ACC112 (cell line): ENCODE data around the gene RALGPS1.

ENCODE experiments used
- H2AFZ ChIP-seq: fragments of 200-600 bp; sonication (generic); one replicate; pipeline ENCODE4 v1.6.0; 2017; ENCODE audit warnings: antibody characterized with exemption, low read length; ENCODE audit not compliant: unreplicated experiment
- H3K27ac ChIP-seq: fragments of 200-600 bp; sonication (generic); 2 replicates; pipeline ENCODE4 v1.5.1; 2014; ENCODE audit warnings: low read depth, mild to moderate bottlenecking, antibody characterized with exemption, low read length, moderate library complexity
- H3K27me3 ChIP-seq: fragments of 200-600 bp; sonication (generic); 2 replicates; pipeline ENCODE4 v1.6.1; 2014; ENCODE audit warnings: mild to moderate bottlenecking, antibody characterized with exemption, low read length, moderate library complexity, mixed read lengths; ENCODE audit not compliant: insufficient read depth
- H3K36me3 ChIP-seq: fragments of 200-600 bp; sonication (generic); 2 replicates; pipeline ENCODE4 v1.6.1; 2016; ENCODE audit warnings: mild to moderate bottlenecking, antibody characterized with exemption, low read length, moderate library complexity, mixed read lengths; ENCODE audit not compliant: insufficient read depth
- H3K4me1 ChIP-seq: fragments of 200-600 bp; sonication (generic); one replicate; pipeline ENCODE4 v1.6.1; 2016; ENCODE audit warnings: low read length, mixed read lengths; ENCODE audit not compliant: insufficient read depth, unreplicated experiment, control insufficient read depth
- H3K4me3 ChIP-seq: fragments of 200-600 bp; sonication (generic); 2 replicates; pipeline ENCODE4 v1.5.1; 2014; ENCODE audit warnings: mild to moderate bottlenecking, low read depth, low read length
- H3K79me2 ChIP-seq: fragments of 200-600 bp; sonication (generic); one replicate; pipeline ENCODE4 v1.6.0; 2016; ENCODE audit warnings: low read length; ENCODE audit not compliant: control insufficient read depth, unreplicated experiment, insufficient read depth

Gene RALGPS1

GRCh38 chr9:127210851-127211730 is 296.5 kb downstream of the RALGPS1 start:
- no peak overlapping the region for H2AFZ ChIP-seq
- no peak overlapping the region for H3K4me3 ChIP-seq
- no peaks in the 10 kb centered on the region for H3K36me3 ChIP-seq
- H3K27me3 ChIP-seq = peaks cover 3% of the 10 kb centered on the region; the same call in 1 of the 2 replicates
- H3K27ac ChIP-seq = no peak overlapping the region
- no peaks in the 10 kb centered on the region for H3K79me2 ChIP-seq
- no peaks in the 10 kb centered on the region for H3K4me1 ChIP-seq

DNA sequence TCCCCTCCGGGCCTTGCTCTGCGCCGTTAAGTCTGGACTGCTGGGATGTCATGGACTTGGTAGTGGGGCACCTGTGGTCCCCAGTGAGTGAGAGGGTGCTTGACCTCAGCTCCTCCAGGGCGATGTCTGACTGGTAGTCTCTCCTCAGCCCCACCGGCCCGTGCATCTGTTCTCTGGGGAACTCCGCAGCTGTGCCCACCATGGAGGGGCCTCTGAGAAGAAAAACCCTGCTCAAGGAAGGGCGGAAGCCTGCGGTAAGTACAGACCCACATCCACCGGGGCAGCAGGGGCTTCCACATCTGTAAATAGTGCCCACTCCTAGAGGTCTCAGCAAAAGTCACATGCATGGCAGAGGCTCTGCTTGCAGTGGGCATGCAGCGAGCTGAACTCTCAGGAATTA is 297.4 kb downstream of the RALGPS1 start:
- Histone ChIP-seq H3K4me1 (no peaks in the 10 kb centered on the region), H3K36me3 (no peaks in the 10 kb centered on the region), H3K79me2 (no peaks in the 10 kb centered on the region), H3K4me3 (no peak overlapping the region), H3K27ac (no peak overlapping the region), H2AFZ (no peak overlapping the region), H3K27me3 (peaks cover 3% of the 10 kb centered on the region; the same call in 1 of the 2 replicates)

- Histone ChIP-seq H3K27ac (no peak overlapping the region), H3K36me3 (no peaks in the 10 kb centered on the region), H3K4me3 (no peak overlapping the region), H3K79me2 (no peaks in the 10 kb centered on the region), H3K4me1 (no peaks in the 10 kb centered on the region), H3K27me3 (peaks cover 3% of the 10 kb centered on the region; the same call in 1 of the 2 replicates), H2AFZ (no peak overlapping the region)
Measured at GRCh38 chr9:127212453-127212852, 297.9 kb downstream of the RALGPS1 start.

DNA sequence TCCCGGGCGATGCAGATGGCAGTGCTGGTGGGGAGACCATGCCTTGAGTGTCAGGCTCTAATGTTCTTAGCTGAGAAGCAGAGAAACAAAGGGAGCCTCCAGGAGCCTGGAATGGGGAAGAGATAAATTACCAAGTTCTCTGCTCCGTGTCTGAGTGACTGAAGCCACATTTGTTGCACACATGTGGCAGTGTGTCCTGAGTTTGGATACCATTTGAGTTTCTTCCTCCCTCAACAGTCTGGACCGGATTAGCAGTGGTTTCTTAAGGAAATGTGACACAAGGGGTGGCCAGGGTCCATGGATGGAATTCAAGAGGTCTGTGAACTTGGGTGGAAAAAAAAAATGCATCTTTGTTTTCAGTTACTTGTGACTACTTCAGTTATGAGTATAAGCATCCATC is 299.3 kb downstream of the RALGPS1 start:
- Histone ChIP-seq H3K27ac (no peak overlapping the region), H3K4me3 (no peak overlapping the region), H3K79me2 (no peaks in the 10 kb centered on the region), H3K36me3 (no peaks in the 10 kb centered on the region), H3K4me1 (no peaks in the 10 kb centered on the region), H3K27me3 (peaks cover 3% of the 10 kb centered on the region; the same call in 1 of the 2 replicates), H2AFZ (no peak overlapping the region)

DNA sequence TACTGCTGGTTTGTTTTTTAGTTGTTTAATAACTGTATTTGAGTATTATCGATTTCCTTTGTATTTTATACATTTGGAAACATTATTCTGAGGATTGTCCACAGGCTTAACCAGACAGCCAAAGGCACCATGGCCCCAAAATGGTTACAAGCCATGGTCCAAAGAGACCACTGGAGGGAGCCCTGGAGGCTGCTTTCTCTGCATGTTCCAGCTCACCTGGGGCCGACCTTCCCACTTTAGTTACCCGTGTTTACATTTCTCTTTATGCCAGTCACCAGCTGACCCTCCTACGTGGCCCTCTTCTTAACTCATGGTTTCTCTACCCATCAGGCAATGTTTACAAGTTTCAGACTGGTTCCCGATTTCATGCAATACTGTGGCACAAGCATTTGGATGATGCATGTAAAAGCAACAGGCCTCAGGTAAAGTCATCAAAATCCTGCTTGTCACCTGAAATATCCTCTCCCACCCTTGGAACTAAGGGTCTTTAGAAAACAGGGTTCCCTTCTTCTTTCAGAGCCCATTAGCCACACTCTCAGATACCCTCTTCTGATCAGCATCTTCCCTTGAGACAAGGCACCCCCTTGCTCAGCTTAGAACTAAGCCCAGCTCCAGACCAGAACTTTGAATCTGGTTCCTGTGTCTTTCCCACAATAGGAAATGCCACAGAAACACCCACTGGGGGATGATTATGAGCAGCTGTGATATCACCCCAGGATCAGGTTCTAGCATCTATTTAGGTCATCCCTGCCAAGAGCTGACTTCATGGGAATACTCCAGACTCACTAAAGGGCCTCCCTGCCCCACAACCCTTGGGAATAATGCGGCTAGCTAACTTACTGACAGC is 300.1 kb downstream of the RALGPS1 start:
- Histone ChIP-seq H3K36me3 (no peaks in the 10 kb centered on the region), H3K27ac (no peak overlapping the region), H3K4me3 (no peak overlapping the region), H3K27me3 (peaks cover 3% of the 10 kb centered on the region; the same call in 1 of the 2 replicates), H2AFZ (no peak overlapping the region), H3K4me1 (no peaks in the 10 kb centered on the region), H3K79me2 (no peaks in the 10 kb centered on the region)

- H3K4me3 ChIP-seq = no peak overlapping the region
Measured at GRCh38 chr9:127215268-127216209, 301.0 kb downstream of the RALGPS1 start.

DNA sequence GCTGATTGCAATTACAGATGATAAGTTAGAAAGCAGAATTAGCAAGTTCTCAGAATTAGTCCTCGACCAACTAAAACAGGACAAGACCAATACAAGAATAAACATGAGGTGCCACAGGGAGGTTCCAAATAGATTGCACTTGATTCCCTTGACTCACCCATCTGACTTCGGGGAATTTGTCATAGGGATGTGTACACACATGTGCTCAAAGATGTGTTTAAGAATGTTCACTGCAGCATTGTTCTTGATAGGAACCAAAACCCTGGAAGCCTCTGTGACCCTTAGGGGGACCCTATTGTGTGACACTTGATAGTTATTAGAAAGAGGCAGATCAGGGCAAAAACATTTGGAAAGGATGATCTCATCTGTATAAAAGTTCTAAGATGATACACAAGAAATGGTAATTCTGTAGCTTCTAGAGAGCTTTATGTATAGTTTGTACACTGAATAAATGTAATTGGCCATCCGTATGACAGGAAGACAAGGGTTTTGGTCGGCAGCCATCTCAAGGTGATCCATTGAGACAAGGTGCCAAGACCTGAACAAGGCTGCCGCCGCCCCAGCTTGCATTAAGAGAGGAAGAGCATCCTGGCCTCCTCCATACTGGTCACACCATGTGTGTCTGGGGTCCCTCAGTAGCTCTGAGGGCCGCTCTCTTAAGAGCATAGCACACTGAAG is 301.8 kb downstream of the RALGPS1 start:
- H3K79me2 ChIP-seq = no peaks in the 10 kb centered on the region

More at GRCh38 chr9:127215268-127216209, 301.0 kb downstream of the RALGPS1 start:
- Histone ChIP-seq H3K4me1 (no peaks in the 10 kb centered on the region), H3K36me3 (no peaks in the 10 kb centered on the region), H3K27ac (no peak overlapping the region), H3K79me2 (no peaks in the 10 kb centered on the region), H3K27me3 (peaks cover 5% of the 10 kb centered on the region; the same call in 1 of the 2 replicates), H2AFZ (no peak overlapping the region)

DNA sequence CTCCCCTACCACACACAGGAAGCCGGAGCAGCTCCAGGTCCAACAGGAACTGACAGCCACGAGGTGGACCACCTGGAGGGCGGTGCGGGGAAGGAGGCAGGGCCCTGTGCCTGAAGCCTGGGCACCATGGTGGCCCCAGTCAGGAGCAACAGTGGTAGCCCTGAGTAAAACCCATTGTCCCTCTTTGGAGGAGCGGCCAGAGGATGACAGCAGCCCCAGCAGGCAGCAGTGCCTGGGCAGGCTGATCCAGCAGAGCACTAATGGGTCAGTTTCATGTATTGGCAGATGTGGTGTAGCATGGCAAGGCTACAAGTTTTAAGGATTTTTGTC is 302.3 kb downstream of the RALGPS1 start:
- H3K4me3 ChIP-seq = no peak overlapping the region
- H3K36me3 ChIP-seq = no peaks in the 10 kb centered on the region
- H3K4me1 ChIP-seq = no peaks in the 10 kb centered on the region
- H3K79me2 ChIP-seq = no peaks in the 10 kb centered on the region
- H2AFZ ChIP-seq = no peak overlapping the region
- H3K27ac ChIP-seq = no peak overlapping the region
- H3K27me3 ChIP-seq = peaks cover 18% of the 10 kb centered on the region

More for the DNA sequence above, 301.8 kb downstream of the RALGPS1 start:
- peaks cover 13% of the 10 kb centered on the region for H3K27me3 ChIP-seq
- H3K27ac ChIP-seq = no peak overlapping the region
- H3K4me3 ChIP-seq = no peak overlapping the region
- no peak overlapping the region for H2AFZ ChIP-seq
- H3K36me3 ChIP-seq = no peaks in the 10 kb centered on the region
- no peaks in the 10 kb centered on the region for H3K4me1 ChIP-seq

GRCh38 chr9:127218818-127219217 is 304.2 kb downstream of the RALGPS1 start:
- Histone ChIP-seq H3K79me2 (no peaks in the 10 kb centered on the region), H3K27ac (no peak overlapping the region), H3K36me3 (no peaks in the 10 kb centered on the region), H3K4me1 (no peaks in the 10 kb centered on the region), H2AFZ (no peak overlapping the region), H3K27me3 (peaks cover 35% of the 10 kb centered on the region), H3K4me3 (no peak overlapping the region)
